HG03342 (cell line): Measurements from ENCODE around the gene FBXO10.

Source experiments
- ATAC-seq: cut with Tn5 transposase; IDR thresholded peaks from one replicate; pipeline ENCODE4 v1.9.1; 2021; ENCODE audit warnings: mild to moderate bottlenecking, moderate library complexity; ENCODE audit not compliant: unreplicated experiment

The FBXO10 gene

DNA sequence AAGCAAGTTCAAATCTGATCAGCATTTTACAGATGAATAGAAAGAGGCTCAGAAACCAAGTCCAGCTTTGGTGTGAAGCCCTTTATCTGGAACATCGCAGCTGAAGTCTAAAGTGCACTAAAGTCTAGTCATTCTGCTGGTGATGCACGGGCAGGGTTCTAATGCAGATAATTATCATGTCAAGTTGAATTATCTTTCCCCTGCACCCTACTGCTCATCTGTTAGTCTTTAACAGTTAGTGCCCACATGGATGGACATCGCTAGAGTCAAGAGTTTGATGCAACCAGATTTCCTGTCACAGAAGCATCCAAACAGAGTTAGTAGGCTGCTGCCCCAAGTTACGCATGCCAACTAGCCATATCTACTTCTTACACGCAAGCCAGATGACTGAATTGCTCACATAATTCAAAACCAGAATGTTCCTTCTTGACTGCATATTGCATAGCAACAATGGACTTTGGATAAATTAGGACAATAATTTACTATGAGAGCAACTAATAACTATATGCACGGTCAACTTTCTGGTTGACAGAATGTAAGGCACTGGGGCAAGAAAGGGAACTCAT, 17.8 kb upstream of the FBXO10 start:
- ATAC-seq, result no peak

DNA sequence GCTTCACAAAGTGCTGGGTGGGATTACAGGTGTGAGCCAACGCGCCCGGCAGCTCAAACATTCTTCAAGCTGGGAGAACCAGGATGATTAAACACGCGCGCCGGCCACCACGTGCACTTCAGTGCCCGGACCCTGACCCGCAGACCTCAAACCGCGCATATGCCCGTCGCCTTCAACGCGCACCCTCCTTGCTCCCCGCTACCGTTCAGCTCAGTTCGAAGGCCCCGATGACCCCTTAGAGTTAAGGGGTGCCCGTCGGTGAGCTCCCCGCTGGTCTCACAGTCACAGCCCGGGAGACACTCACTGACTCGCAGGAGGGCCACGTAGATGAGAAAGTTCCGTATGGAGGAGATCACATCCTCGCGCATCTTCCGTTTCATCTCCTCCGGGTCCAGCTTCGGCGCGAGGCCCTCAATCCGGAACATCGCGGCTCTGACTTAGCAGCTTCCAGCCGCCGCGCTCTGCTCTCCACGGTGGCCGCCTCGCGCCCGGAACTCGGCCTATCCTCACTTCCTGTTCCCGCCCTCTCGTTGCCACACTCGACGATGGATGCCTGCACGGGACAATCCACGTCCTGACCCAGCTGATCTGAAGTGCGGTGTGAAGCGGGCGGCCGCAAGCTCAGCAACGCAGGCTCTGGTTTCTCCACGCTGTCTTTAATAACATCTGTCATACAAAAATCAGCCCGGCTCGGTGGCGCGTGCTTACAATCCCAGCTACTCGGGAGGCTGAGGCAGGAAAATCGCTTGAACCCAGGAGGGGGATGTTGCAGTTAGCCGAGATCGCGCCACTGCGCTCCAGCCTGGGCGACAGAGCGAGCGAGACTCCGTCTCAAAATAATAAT, 16.1 kb upstream of the FBXO10 start, which contains the start of gene TOMM5:
Gene TOMM5, minus strand, starts transcription at position 490 of the 844 bp plus-strand sequence. Its CDS starts 65 bp downstream, at position 425.
- peak; percentile 87 for ATAC-seq

DNA sequence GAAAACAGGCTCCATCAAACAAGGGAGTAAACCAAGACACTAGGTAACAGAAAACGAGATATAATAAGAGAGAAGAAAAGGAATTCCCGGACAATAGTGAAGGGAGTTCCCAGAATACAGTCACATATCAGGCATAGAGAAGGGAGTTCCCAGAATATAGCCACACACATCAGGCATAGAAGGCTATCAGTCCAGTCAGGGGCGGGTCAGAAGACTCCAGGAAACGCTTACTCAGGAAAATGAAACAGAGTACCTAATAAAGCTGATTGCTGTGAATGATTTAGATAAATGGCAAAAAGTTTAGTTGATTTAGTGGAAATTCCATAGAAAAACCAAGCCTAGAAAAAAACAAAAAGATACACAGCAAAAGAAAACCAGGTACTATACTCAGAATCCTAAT, 11.3 kb upstream of the FBXO10 start:
- no peak for ATAC-seq

DNA sequence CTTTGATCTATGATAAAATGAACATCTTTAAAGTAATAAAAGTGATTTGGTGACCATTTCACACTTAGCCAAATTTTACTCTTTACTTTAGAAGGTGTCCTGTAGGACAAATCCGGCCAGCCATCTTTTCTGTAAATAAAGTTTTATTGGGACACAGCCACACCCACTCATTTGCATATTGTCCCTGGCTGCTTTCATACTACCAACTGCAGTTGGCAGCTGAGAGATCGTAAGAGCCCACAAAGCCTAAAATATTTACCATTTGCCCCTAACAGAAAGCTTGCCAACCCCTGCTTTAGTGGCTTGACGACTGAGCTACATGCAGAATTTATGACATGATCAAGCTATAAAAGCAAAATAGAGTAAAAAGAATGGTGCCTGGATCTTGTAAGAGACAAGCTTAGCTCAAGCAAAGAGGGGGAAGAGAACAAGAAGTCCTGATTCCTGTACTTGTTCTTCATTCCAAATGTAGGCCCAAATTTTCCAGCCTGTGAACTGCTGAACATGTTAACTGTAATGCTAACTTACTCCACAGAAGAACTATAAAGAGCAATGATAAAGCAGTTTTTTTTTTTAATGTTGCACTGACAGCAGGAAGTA, 7.4 kb upstream of the FBXO10 start:
- no peak for ATAC-seq

DNA sequence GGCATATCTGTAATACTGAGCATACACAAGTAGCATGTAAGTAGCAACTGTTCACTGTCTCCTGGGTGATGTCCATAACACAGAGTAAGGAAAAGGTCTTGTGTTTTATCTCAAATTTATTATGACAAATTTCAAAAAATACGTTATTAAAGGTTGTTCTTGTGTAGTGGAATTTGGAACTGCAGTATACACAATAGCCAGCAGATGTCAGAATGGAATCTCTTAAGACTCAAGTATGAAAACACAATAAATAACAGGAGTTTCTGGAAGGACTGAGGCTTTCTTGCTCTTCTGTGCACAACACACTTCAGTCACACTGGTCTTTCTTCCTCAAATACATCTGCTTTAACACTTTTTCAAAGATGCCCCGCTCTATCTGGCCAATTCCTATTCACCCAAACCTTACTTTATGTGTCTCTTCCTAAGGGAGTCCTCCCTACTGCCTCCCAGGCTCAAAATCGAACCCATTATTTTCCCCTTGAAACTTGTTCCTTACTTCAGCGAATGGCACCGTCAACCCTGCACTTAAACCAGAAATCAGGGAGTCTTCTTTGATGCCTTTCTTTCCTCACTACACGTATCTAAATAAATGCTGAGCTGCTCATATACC, 6.5 kb upstream of the FBXO10 start:
- ATAC-seq, result no peak

DNA sequence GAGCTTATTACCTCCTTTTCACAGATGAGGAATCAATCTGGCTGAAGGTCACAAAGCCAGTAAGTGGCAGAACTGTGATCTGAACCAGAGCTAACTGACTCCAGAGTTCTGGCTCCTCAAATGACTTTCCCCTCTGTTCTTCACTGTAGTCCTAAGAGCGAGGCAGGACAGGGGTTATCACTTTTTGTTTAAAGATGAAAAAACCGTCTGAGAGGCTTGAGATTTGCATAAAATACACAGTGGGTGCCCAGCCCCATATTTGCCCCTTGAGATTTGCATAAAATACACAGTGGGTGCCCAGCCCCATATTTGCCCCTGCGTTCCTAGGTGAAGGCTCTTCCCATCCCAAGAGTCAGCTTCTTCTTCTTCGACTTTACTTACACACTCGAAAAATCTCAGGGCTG, 667 bp downstream of the FBXO10 start:
- ATAC-seq, result peak; percentile 43

DNA sequence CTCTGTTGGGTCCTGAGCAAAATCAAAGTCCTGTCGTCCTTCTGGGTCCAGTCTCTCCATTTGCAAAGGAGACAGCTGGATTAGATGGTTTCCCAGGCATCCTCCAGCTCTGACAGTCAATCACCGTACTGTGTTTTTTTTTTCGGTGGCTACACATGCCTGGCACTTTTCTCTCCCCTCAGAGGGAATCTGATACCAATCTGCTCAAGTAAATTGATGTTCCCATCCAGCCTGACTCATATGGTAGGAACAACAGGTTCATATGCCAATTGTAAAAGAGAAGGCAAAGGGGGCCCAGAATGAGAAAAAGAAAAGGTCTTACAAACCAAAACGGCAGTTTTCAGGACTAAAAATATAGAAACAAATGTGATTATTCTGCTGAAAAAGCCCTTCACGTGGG, 1.2 kb downstream of the FBXO10 start:
- no peak for ATAC-seq

DNA sequence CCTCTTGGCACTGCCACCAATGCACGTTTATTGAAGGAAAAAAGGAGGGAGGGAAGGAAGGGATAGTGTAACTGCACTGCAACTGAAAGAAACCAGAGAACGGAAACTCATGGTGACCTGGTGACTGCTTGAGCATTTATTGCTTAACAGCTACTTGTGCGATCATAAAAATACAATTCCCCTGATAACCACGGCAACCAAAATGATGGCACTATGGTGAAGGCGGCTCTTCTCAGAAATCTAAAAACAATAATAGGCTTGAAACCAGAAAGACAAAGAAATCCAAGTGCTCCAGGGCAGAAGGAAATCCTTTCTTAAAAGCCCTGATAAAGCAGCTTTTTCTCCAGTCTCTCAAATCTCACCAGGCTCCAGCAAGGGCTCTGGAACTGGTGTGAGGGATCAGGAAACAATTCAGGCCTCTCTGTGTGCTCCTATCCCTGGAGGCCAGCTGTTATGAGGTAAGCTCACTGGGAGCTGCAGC, 1.9 kb downstream of the FBXO10 start:
- ATAC-seq, result no peak

DNA sequence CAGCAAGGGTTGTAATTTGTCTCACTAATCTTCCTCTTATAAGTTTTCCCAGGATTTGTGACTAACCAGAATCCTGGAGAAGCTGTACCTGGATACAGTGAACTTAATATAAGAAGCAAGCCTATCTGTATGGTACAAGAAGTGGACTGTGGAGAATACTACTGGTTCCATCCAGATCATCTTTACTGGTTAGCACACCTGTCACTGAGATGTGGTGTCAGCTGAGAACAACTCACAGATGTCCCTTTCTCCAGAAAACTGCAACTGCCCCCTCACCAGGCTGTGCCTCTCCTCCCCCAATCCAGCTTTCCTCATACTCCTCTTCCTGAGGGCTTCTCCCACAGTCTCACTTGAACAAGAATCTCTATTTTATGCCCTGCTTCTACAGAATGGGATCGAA, 4.9 kb downstream of the FBXO10 start:
- ATAC-seq, result no peak

DNA sequence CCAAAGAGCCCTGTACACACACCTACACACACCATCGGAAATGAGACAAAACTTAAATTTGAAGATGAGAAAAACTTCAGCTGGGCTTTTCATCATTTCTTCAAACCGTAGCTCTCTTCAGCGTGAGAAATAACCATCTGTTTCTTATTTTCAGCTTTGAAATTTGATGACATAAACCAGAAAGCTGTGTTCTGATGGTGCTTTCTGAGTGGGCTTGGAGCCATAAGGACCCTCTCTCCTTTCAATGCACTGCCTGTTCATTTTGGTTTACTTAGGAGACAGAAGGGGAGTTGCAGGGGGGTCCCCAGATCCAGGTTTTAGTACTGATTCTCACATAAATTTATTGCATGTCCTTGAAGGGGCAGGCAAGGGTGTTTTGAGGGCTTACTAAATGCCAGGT, 9.5 kb downstream of the FBXO10 start:
- no peak for ATAC-seq

DNA sequence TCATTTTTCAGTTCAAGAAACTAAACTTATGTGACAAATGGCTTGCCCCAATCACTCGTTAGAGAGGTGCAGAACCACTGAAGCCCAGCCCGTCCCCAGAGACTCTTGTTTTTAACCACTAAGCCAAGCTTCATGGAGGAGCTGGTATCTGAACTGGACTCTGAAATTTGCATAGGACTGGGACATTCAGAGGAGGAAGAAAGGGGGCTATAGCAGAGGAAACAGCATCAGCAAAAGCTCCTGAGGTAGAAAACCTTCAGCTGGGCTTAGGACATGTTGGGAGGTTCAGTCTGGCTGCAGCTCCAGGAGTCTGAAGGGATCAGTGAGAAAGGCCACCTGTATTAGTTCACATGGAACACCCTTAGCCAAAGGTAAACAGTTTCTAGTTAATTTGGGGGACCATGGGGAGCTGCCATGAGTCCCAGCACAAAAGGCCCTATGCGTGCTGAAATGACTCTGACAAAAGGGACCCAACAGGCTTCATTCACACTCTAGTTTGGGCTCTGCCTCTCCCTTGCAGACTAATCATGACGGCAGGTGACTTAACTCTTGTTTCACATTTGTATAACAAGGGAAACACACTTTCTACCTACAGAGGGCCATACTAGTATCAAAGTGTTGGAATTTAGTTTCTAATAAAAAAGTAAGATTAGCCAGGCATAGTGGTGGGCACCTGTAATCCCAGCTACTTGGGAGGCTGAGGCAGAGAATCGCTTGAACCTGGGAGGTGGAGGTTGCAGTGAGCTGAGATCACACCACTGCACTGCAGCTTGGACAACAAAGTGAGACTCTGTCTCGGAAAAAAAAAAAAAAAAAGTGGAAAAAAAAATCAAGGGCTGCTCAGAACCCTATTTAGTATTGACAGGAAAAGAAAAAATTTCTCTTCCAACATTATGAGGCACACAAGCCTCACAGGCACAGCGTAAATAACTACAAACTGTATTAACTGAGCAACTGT, 10.2 kb downstream of the FBXO10 start:
- ATAC-seq, result peak; percentile 78

DNA sequence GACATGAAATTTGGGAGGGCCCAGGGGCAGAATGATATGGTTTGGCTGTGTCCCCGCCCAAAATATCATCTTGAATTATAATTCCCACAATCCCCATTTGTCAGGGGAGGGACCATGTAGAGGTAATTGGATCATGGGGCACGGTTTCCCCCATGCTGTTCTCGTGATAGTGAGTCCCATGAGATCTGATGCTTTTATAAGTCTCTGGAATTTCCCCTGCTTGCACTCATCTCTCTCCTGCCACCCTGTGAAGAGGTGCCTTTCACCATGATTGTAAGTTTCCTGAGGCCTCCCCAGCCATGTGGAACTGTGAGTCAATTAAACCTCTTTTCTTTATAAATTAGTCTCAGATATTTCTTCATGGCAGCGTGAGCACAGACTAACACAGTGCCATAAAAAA, 11.3 kb downstream of the FBXO10 start:
- ATAC-seq, result no peak

DNA sequence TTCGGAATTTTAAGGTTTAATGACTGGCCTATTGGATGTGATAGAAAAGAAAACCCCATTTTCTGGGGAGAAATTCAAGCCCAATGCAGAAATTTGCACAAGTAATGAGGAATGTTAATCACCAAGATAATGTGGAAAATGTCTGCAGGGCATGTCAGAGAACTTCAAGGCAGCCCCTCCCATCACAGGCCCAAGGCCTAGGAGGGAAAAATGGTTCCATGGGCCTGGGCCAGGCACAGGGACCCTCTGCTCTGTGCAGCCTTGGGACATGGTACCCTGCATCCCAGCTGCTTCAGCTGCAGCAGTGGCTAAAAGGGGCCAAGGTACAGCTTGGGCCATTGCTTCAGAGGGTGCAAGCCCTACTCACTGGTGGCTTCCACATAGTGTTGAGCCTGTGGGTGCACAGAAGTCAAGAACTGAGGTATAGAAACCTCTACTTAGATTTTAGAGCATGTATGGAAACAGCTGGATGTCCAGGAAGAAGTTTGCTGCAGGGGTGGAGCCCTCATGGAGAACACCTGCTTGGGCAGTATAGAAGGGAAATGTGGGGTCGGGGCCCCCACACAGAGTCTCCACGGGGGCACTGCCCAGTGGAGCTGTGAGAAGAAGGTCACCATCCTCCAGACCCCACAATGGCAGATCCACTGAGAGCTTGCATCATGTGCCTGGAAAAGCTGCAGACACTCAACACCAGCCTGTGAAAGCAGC, 12.2 kb downstream of the FBXO10 start:
- no peak for ATAC-seq

DNA sequence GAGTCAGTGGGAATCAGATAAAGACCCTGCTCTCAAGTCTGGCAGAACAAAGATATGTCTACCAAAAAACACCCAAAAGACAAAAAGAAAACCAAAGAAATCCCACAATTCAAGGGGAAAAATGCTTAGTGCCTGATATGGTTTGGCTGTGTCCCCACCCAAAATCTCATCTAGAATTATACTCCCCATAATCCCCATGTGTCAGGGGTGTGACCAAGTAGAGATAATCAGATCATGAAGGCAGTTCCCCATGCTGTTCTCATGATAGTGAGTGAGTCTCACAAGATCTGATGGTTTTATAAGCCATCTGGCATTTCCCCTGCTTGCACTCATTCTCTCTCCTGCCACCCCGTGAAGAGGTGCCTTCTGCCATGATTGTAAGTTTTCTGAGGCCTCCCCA, 13.4 kb downstream of the FBXO10 start:
- ATAC-seq, result no peak

DNA sequence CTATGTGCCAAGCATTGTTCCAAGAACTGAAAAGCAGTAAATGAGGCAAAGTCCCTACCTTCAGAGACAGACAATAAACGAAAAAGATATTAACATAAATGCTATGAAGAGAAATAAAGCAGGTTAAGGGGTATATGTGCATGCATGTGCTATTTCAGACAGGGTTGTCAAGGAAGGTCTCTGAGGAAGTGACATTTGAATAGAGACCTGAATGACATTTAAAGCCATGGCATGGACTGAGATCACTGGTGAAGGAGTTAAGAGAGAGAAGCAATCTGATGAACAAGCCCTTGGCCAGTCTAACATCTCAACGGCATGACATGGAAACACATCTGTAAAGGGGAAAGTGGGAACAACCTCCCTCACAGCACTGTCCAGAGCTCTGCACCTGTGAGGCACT, 14.5 kb downstream of the FBXO10 start:
- no peak for ATAC-seq

DNA sequence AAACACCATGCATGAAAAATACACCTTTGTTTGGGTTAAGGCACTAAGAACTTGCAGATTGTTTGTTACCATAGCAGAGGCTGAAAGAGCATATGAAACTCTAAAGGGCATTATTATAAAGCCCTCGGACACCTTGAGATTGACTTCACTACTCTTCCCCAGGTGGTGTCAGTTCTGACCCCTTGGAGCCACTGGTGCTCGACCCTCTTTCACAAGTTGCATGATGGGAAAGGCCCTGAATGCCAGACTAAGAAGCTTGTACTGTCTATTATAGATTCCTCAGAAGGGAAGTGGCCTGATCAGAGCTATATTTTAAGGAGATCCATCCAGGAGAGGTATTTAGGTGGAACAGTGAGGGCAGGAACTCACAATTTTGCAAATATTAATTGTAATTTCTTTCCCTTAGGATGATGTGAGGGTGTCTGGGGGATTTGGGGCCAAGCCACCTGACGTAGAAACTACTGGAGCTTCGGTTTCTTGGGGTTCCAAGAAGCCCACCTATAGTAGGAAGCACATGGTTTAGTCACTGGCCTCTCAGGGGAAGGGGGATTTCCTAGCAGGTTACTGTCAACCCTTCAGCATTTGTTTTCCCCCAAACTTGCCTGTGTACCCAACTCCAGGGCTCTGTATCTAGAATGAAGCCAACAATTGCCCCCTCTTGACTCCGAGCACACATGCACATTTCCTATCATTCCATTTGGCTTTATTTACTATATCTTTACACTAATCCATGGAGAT, 16.2 kb downstream of the FBXO10 start:
- no peak for ATAC-seq

DNA sequence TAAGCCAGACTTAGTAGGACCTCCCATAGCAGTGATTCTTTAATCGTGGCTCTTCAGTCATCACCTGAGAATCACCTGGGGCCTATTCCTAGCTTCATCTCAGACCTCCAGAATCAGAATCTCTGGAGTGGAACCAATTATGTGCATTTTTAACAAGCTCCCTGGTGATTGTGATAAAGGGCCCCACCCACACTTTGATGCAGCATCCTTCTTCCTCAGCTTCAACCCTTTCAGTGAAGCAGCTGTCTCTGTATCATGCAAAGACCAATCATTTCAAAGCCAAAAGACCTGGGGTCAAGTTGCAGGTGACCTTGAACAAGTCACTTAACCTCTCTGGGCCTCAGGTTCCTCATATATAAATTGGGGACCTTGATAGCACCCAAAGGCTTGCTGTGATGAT, 17.1 kb downstream of the FBXO10 start:
- no peak for ATAC-seq

DNA sequence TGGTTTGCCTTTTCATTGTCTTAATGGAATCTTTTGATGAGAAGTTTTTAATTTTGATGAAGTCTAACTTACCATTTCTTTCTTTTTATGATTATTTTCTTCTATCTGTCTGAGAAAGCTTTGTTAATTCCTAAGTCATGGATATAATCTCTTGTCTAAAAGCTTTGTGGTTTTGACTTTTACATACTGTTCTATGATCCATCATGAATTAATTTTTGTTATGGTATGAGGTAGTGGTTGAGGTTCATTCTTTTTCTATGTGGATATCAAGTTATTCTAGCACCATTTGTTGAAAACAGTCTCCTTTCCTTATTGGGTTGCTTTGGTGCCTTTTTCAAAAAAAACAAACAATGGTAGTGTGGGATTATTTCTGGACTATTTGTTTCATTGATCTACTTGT, 20.4 kb downstream of the FBXO10 start:
- ATAC-seq, result no peak

DNA sequence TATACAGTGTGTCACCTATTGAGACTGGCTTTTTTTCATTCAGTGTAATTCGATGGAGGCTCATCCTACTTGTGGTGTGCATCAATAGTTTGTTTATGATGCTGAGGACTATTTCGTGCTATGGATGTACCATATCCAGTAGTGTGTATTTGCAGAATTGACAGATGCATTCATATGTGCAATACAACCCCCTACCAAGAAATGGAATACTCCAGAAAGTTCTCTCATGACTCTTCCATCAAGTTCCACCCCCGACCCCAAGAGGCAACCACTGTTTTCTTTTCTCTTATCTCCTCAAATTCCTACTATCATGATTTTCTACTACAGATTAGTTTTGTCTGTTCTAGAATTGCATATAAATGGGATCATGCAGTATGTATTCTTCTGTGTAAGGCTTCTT, 21.9 kb downstream of the FBXO10 start:
- no peak for ATAC-seq
